Inflammatory macrophage treated with lipopolysaccharide for 1 hour (primary cell): ENCODE data around the gene SPATA31A1.
"Not testable (repeated sequence)": the region's sequence is repeated elsewhere in the genome, so short reads cannot be mapped to it uniquely, and the experiment has no call there.

Experiments
- DNase-seq, 2 donors: peaks; one replicate each; pipeline ENCODE4 v3.0.0-alpha.2; 2020 to 2022

SPATA31A1 gene

GRCh38 chr9:39355369-39355768, at the start of gene SPATA31A1:
Gene SPATA31A1 (plus strand): TSS chr9:39355669. CDS start chr9:39355731, 62 bp downstream.
- DNase-seq, result not testable (repeated sequence)

GRCh38 chr9:39407261-39408204, 52.1 kb downstream of the SPATA31A1 start:
- not testable (repeated sequence) for DNase-seq

- not testable (repeated sequence) for DNase-seq
Observed at GRCh38 chr9:39411254-39411940, 55.9 kb downstream of the SPATA31A1 start.
